HEK293 (cell line): ENCODE measurements around the gene PRRC2B.

ENCODE experiments used
- CTCF ChIA-PET: fragments of 350-600 bp; formaldehyde crosslinking; extraction: SDS; loops from one replicate; lab custom pipeline; 2021; ENCODE audit warnings: antibody characterized with exemption; lab: Yijun Ruan, JAX
- POLR2A ChIA-PET: fragments of 300-600 bp; formaldehyde crosslinking; extraction: SDS; loops from one replicate; lab custom pipeline; 2020; ENCODE audit warnings: antibody characterized with exemption, inconsistent platforms; lab: Yijun Ruan, JAX
- H3K27ac ChIP-seq: fragments of 200-500 bp; sonication (Bioruptor generic); 2 replicates; pipeline ENCODE4 v1.5.1; 2014; ENCODE audit warnings: low read depth, low read length, control low read depth, inconsistent platforms; ENCODE audit errors: extremely low read depth
- H3K36me3 ChIP-seq, 2 experiments: fragments of 200-500 bp in 1 of 2; sonication (Bioruptor generic) in 1 of 2; 1 replicate in 1 of 2; 2 replicates in 1 of 2; pipeline ENCODE4 v1.5.1; 2014 to 2017; ENCODE audit warnings: inconsistent platforms in 2 of 2, low read length in 2 of 2; ENCODE audit not compliant: control insufficient read depth in 2 of 2, insufficient read depth in 1 of 2
- H3K4me1 ChIP-seq: fragments of 200-500 bp; sonication (Bioruptor generic); 2 replicates; pipeline ENCODE4 v1.5.1; 2014; ENCODE audit warnings: mild to moderate bottlenecking, low read length, inconsistent platforms; ENCODE audit not compliant: control insufficient read depth, insufficient read depth
- H3K4me3 ChIP-seq: 2 replicates; pipeline ENCODE4 v1.5.1; 2011; ENCODE audit warnings: low read depth, mild to moderate bottlenecking, control low read depth, low read length, moderate library complexity
- H3K9me3 ChIP-seq: fragments of 200-500 bp; sonication (Bioruptor generic); 2 replicates; pipeline ENCODE4 v1.5.1; 2014; ENCODE audit warnings: low read depth, low read length, inconsistent platforms; ENCODE audit not compliant: control insufficient read depth, insufficient read depth
- FEZF1 ChIP-seq: fragments of 450-650 bp; formaldehyde crosslinking; IDR thresholded peaks from 2 replicates; pipeline ENCODE4 v1.5.1; 2016; ENCODE audit warnings: missing biosample characterization, missing genetic modification characterization
- KLF10 ChIP-seq: fragments of 450-650 bp; IDR thresholded peaks from 2 replicates; pipeline ENCODE4 v1.5.1; 2018; ENCODE audit warnings: missing biosample characterization, mild to moderate bottlenecking, missing genetic modification characterization
- KLF9 ChIP-seq: fragments of 450-650 bp; formaldehyde crosslinking; IDR thresholded peaks from 2 replicates; pipeline ENCODE4 v1.5.1; 2016; ENCODE audit warnings: missing biosample characterization, missing genetic modification characterization, low read depth
- ZEB2 ChIP-seq: fragments of 450-650 bp; formaldehyde crosslinking; IDR thresholded peaks from 2 replicates; pipeline ENCODE4 v1.5.1; 2016; ENCODE audit warnings: missing biosample characterization, missing genetic modification characterization
- ZNF121 ChIP-seq: fragments of 450-650 bp; formaldehyde crosslinking; IDR thresholded peaks from 2 replicates; pipeline ENCODE4 v1.5.1; 2016; ENCODE audit warnings: missing biosample characterization, missing genetic modification characterization
- ZNF223 ChIP-seq: fragments of 450-650 bp; formaldehyde crosslinking; IDR thresholded peaks from 2 replicates; pipeline ENCODE4 v1.5.1; 2016; ENCODE audit warnings: missing biosample characterization, missing genetic modification characterization
- ZNF394 ChIP-seq: fragments of 450-650 bp; formaldehyde crosslinking; IDR thresholded peaks from 2 replicates; pipeline ENCODE4 v1.5.1; 2016; ENCODE audit warnings: missing biosample characterization, missing genetic modification characterization, mild to moderate bottlenecking, moderate library complexity, borderline replicate concordance
- ZNF561 ChIP-seq: fragments of 450-650 bp; IDR thresholded peaks from 2 replicates; pipeline ENCODE4 v1.5.1; 2018; ENCODE audit warnings: missing biosample characterization, missing genetic modification characterization, borderline replicate concordance
- ZNF600 ChIP-seq: fragments of 450-650 bp; formaldehyde crosslinking; IDR thresholded peaks from 2 replicates; pipeline ENCODE4 v1.5.1; 2016; ENCODE audit warnings: missing biosample characterization, missing genetic modification characterization
- ZNF621 ChIP-seq: fragments of 450-650 bp; formaldehyde crosslinking; IDR thresholded peaks from 2 replicates; pipeline ENCODE4 v1.5.1; 2017; ENCODE audit warnings: missing biosample characterization, missing genetic modification characterization
- TF ChIP-seq, protein P1 (sequence below): fragments of 450-650 bp; IDR thresholded peaks from 2 replicates; pipeline ENCODE4 v1.5.1; 2018; ENCODE audit warnings: missing biosample characterization, mild to moderate bottlenecking, missing genetic modification characterization
- TF ChIP-seq, protein P2 (sequence below): fragments of 450-650 bp; IDR thresholded peaks from 2 replicates; pipeline ENCODE4 v1.5.1; 2018; ENCODE audit warnings: missing biosample characterization, missing genetic modification characterization
- TF ChIP-seq, protein P3 (sequence below): fragments of 450-650 bp; formaldehyde crosslinking; IDR thresholded peaks from 2 replicates; pipeline ENCODE4 v1.5.1; 2016; ENCODE audit warnings: missing biosample characterization, missing genetic modification characterization
- TF ChIP-seq, protein P4 (sequence below): fragments of 450-650 bp; formaldehyde crosslinking; IDR thresholded peaks from 2 replicates; pipeline ENCODE4 v1.5.0; 2017; ENCODE audit warnings: missing biosample characterization, missing genetic modification characterization, borderline replicate concordance

The PRRC2B gene

DNA sequence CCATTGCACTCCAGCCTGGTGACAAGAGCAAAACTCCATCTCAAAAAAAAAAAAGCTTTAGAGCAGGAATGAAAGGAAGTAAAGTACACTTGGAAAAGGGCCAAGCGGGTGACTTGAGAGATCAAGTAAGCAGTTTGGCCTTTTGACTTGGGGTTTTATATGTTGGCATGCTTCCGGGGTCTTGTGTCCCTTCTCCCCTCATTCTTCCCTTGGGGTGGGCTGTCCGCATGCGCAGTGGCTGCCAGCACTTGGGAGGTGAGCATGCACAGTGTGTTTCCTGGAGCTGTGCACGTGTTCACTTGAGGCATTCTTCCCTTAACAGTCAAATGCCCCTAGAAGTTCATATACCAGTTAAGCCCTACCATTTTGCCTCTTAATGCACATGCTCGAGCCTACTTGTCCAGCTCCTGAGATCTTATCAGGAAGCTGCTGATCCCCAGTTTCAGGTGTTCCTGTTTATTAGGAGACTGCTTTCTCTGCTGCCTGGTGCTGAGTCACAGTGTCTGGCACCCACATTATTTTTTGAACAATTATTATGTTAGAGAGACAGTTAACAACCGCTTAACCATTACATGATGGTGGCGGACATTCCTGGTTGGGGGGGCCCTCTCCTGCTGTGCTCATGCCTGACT lies 32.6 kb upstream of the PRRC2B start (continued):
- TF ChIP-seq, protein P1, sequence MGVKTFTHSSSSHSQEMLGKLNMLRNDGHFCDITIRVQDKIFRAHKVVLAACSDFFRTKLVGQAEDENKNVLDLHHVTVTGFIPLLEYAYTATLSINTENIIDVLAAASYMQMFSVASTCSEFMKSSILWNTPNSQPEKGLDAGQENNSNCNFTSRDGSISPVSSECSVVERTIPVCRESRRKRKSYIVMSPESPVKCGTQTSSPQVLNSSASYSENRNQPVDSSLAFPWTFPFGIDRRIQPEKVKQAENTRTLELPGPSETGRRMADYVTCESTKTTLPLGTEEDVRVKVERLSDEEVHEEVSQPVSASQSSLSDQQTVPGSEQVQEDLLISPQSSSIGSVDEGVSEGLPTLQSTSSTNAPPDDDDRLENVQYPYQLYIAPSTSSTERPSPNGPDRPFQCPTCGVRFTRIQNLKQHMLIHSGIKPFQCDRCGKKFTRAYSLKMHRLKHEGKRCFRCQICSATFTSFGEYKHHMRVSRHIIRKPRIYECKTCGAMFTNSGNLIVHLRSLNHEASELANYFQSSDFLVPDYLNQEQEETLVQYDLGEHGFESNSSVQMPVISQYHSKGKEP (tag by site-specific recombination) = no peak
- TF ChIP-seq, protein P2, sequence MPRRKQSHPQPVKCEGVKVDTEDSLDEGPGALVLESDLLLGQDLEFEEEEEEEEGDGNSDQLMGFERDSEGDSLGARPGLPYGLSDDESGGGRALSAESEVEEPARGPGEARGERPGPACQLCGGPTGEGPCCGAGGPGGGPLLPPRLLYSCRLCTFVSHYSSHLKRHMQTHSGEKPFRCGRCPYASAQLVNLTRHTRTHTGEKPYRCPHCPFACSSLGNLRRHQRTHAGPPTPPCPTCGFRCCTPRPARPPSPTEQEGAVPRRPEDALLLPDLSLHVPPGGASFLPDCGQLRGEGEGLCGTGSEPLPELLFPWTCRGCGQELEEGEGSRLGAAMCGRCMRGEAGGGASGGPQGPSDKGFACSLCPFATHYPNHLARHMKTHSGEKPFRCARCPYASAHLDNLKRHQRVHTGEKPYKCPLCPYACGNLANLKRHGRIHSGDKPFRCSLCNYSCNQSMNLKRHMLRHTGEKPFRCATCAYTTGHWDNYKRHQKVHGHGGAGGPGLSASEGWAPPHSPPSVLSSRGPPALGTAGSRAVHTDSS = no peak
- TF ChIP-seq ZNF394 (tag by site-specific recombination) (peak; percentile 77; the same call in 1 of the 2 replicates), FEZF1 (tag by site-specific recombination) (peak; percentile 86), KLF10 (tag by site-specific recombination) (no peak), ZNF561 (tag by site-specific recombination) (no peak), ZNF621 (no peak), ZNF223 (tag by site-specific recombination) (no peak)

DNA sequence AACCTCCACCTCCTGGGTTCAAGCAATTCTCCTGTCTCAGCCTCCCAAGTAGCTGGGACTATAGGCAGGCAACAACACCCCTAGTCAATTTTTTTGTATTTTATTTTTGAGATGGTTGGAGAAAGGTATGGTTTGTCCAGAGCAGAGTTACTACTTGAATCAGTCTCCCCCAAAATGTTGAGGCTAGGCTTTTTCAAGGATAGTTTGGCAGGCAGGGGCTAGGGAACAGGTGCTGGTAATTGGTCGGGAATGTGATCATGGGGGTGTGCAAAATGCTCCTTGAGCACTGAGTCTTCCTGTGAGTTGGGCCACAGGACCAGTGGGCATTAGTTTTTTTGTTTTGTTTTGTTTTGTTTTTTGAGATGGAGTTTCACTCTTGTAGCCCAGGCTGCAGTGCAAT lies 28.3 kb upstream of the PRRC2B start:
- H3K4me1 ChIP-seq = 0 out of 2 replicates have a peak, but pooled peaks cover 2% of the 10 kb centered on the region
- H3K9me3 ChIP-seq = no peaks in the 10 kb centered on the region
- no peaks in the 10 kb centered on the region for H3K36me3 ChIP-seq
- no peak overlapping the region for H3K4me3 ChIP-seq
- POLR2A ChIA-PET = interaction anchor here (0.6 kb wide), 1 partner anchor 989 kb away, joined by 3 read pairs; the partner anchor contains the start of gene SETX
- no peak overlapping the region for H3K27ac ChIP-seq
- TF ChIP-seq ZEB2 (tag by site-specific recombination) = no peak
- TF ChIP-seq ZNF600 = peak; percentile 54; the same call in 1 of the 2 replicates
- TF ChIP-seq, protein P3, sequence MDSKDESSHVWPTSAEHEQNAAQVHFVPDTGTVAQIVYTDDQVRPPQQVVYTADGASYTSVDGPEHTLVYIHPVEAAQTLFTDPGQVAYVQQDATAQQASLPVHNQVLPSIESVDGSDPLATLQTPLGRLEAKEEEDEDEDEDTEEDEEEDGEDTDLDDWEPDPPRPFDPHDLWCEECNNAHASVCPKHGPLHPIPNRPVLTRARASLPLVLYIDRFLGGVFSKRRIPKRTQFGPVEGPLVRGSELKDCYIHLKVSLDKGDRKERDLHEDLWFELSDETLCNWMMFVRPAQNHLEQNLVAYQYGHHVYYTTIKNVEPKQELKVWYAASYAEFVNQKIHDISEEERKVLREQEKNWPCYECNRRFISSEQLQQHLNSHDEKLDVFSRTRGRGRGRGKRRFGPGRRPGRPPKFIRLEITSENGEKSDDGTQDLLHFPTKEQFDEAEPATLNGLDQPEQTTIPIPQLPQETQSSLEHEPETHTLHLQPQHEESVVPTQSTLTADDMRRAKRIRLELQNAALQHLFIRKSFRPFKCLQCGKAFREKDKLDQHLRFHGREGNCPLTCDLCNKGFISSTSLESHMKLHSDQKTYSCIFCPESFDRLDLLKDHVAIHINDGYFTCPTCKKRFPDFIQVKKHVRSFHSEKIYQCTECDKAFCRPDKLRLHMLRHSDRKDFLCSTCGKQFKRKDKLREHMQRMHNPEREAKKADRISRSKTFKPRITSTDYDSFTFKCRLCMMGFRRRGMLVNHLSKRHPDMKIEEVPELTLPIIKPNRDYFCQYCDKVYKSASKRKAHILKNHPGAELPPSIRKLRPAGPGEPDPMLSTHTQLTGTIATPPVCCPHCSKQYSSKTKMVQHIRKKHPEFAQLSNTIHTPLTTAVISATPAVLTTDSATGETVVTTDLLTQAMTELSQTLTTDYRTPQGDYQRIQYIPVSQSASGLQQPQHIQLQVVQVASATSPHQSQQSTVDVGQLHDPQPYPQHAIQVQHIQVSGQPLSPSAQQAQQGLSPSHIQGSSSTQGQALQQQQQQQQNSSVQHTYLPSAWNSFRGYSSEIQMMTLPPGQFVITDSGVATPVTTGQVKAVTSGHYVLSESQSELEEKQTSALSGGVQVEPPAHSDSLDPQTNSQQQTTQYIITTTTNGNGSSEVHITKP (tag by site-specific recombination) = no peak
- TF ChIP-seq, protein P4, sequence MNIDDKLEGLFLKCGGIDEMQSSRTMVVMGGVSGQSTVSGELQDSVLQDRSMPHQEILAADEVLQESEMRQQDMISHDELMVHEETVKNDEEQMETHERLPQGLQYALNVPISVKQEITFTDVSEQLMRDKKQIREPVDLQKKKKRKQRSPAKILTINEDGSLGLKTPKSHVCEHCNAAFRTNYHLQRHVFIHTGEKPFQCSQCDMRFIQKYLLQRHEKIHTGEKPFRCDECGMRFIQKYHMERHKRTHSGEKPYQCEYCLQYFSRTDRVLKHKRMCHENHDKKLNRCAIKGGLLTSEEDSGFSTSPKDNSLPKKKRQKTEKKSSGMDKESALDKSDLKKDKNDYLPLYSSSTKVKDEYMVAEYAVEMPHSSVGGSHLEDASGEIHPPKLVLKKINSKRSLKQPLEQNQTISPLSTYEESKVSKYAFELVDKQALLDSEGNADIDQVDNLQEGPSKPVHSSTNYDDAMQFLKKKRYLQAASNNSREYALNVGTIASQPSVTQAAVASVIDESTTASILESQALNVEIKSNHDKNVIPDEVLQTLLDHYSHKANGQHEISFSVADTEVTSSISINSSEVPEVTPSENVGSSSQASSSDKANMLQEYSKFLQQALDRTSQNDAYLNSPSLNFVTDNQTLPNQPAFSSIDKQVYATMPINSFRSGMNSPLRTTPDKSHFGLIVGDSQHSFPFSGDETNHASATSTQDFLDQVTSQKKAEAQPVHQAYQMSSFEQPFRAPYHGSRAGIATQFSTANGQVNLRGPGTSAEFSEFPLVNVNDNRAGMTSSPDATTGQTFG = no peak
- no peak for TF ChIP-seq KLF9 (tag by site-specific recombination)
- no peak for TF ChIP-seq ZNF121 (tag by site-specific recombination)
- TF ChIP-seq, all 188 proteins: peak for 1
- CTCF ChIA-PET = interaction anchor here (0.7 to 0.9 kb wide), 2 partner anchors 29 to 381 kb away, joined by 3 read pairs; no protein-coding TSS in a partner anchor
